ENCODE results near the gene FRMD3.

GRCh38 chr9:83266331-83266665 is 271.9 kb downstream of the FRMD3 start:
- TF ChIP-seq EZH2 (IDR thresholded peaks at IDR 0.05) (no peak), CTCF (IDR thresholded peaks at IDR 0.05) (no peak)
